Measurements from ENCODE around the gene POC1B.

The POC1B gene

GRCh38 chr12:89499857-89500256 is 26.0 kb downstream of the POC1B start:
- TF ChIP-seq CTCF (IDR thresholded peaks at IDR 0.05; ENCODE audit: insufficient read depth, low read depth, low read length, missing control alignments) = no peak
- DNase-seq (ENCODE audit: low read depth) = no peak
- H3K4me3 ChIP-seq (ENCODE audit: low read depth, low read length) = no peak overlapping the region

GRCh38 chr12:89497467-89497866 is 28.4 kb downstream of the POC1B start:
- no peak for DNase-seq (ENCODE audit: low read depth)
- no peak overlapping the region for H3K4me3 ChIP-seq (ENCODE audit: low read depth, low read length)
- TF ChIP-seq CTCF (IDR thresholded peaks at IDR 0.05; ENCODE audit: insufficient read depth, low read depth, low read length, missing control alignments) = no peak

GRCh38 chr12:89497005-89497404 is 28.8 kb downstream of the POC1B start:
- TF ChIP-seq CTCF (IDR thresholded peaks at IDR 0.05; ENCODE audit: insufficient read depth, low read depth, low read length, missing control alignments) = no peak
- no peak overlapping the region for H3K4me3 ChIP-seq (ENCODE audit: low read depth, low read length)
- DNase-seq (ENCODE audit: low read depth) = no peak

- peak; percentile 10 for DNase-seq (ENCODE audit: low read depth)
- no peak overlapping the region for H3K4me3 ChIP-seq (ENCODE audit: low read depth, low read length)
- no peak for TF ChIP-seq CTCF (IDR thresholded peaks at IDR 0.05; ENCODE audit: insufficient read depth, low read depth, low read length, missing control alignments)
Observed at GRCh38 chr12:89494411-89495231, 31.2 kb downstream of the POC1B start.

- no peak for TF ChIP-seq CTCF (IDR thresholded peaks at IDR 0.05; ENCODE audit: insufficient read depth, low read depth, low read length, missing control alignments)
- DNase-seq (ENCODE audit: low read depth) = no peak
- no peak overlapping the region for H3K4me3 ChIP-seq (ENCODE audit: low read depth, low read length)
Observed at GRCh38 chr12:89493670-89494302, 32.1 kb downstream of the POC1B start.

GRCh38 chr12:89492883-89493282 is 33.0 kb downstream of the POC1B start:
- H3K4me3 ChIP-seq (ENCODE audit: low read depth, low read length) = no peak overlapping the region
- no peak for DNase-seq (ENCODE audit: low read depth)
- TF ChIP-seq CTCF (IDR thresholded peaks at IDR 0.05; ENCODE audit: insufficient read depth, low read depth, low read length, missing control alignments) = no peak
